Activated naive CD4-positive, alpha-beta T cell treated with anti-CD3 and anti-CD28 coated beads, Interleukin-2, amount 50 U/mL, for 16 hours (primary cell): ENCODE data around the gene NT5E.

Experiments used
- DNase-seq: peaks from one replicate; pipeline ENCODE4 v3.0.0-alpha.2; 2020

Gene NT5E

DNA sequence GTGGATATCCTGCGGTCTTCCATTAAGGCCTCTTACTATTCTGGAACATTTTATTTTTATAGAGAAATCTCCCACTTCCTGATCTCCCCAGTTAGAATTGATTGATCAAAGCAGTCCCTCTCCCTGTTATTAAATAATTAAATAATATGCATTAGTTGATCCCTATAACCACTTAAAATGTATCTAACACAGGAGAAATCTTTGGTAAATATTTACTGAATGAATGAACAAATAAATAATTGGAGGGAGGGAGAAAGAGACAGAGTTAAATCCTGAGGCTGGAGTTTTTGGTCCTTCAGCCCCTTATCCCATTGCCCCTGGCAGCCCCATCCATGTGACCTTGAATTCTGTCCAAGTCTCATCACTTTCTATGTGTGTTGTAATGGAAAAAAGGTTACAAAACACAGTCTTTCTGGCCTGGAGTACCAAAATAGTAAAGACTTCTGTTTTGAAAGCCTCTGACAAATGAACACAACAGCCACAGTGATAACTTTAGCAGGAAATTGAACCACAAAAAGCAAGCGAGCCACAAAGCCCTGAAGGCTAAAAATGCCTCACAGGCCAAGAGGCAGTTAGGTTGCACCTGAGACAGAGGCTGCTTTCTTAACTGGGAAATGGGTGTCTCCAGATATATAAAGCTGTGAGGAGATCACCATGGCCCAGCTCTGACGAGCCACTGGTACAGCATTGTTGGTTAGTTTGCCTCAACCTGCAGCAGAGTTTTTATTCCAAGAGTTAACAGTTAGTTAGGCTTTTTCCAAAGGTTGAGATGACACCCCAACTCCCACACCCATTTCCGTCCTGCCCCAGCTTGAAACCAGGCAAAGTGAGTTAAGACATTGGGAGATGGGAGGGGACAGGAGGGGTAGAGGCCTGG lies 11.3 kb downstream of the NT5E start:
- no peak for DNase-seq

DNA sequence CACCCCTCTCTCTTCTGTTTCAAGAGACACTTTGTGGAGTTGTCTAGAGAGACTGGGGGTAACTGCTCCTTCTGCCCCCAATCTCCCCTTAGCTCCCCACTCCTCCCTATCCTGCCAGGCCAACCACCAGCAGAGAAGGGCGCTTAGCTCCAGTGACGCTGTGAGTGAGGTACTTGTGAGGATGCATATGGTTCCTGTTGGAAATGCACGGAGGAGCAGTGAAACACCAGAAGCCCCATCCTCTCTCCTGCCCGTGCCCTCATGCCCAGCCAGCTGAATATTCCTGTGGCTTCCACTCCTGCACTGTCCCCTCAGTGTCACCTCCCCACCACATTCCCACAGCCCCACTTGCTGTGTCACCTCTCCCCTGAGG lies 11.9 kb downstream of the NT5E start:
- DNase-seq = no peak

DNA sequence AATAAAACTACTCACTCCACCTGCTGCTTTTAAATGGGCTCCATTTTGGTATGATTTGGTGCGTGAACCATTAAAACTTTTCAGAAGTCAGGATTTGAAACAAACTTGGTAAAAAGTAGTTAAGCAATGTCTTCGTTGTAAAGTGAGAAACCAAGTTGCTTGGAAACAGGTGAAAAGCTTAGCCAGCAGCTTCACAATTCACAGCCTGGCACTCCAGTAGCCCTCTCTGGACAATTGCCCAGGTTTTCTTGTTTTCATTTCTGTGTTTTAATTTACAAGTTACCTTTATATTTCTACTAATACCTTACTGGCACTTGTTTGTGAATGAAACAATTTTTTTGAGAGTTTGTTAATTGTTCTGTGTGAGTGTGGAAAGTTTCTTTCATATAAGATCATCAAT lies 12.8 kb downstream of the NT5E start:
- DNase-seq = no peak

DNA sequence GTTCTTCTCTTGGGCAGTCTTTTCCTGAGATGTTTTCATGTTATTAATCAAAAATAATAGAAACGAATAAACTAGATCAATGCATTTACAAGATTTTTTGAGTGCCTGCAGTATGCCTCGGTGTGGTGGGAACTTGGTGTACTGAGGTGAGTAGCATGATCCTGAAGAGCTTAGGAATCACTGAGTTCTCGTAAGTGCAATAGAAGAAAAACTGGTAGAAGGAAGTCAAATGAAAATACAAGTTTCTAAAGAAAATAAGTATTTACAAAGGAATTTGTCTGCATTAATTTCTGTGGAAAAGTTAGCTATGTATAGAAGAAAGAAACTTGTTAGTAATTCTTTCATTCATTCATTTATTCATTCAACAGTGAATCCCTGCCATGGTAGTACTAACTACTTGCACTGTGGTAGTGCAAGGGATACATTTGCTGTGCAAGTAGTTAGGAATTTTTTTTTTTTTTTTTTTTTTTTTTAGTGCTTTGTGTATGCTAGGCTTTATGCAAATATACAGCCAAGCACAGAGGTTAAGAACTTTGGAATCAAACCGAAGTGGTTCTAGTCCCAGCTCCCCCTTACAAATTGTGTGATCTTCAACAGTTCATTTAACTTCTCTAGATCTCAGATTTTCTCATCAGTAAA lies 13.9 kb downstream of the NT5E start:
- DNase-seq = no peak

DNA sequence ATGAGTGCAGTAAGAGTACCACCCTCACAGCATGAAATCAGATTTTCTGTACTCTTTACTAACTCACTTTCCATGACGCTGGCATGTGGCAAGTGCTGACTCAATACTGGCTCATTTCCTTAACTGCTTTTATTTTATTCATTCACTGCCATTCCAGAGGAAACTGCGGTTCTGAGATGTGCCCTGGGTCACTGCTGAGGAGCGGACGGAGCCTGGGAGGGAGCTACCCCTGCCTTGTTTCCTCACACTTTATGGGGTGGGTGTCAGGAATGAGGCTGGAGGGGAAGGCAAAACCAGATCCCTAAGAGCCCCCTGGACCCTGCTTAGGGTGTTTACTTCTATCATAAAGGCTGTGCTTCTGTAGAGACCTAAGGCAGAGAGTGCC lies 14.4 kb downstream of the NT5E start:
- peak; percentile 21 for DNase-seq

DNA sequence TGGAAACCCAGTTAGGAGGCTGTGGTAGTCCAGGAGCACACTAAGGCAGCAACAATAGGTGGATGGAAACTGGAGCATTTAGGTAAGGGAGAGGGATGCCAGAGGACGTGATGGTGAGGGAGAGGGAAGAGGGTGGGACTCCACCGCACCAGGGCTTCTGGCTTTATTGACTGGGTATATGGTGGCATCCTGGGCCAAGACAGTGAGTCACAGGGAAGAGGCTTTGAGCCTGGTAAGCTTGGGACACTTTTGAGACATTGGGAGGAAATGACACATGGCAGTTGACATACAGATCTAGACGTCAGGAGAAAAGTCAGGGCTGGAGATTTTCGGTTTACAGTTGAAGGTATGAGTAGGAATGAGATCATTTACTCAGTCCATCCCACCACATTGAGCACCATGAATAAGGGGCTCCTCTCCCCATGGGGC lies 14.9 kb downstream of the NT5E start:
- DNase-seq = no peak

DNA sequence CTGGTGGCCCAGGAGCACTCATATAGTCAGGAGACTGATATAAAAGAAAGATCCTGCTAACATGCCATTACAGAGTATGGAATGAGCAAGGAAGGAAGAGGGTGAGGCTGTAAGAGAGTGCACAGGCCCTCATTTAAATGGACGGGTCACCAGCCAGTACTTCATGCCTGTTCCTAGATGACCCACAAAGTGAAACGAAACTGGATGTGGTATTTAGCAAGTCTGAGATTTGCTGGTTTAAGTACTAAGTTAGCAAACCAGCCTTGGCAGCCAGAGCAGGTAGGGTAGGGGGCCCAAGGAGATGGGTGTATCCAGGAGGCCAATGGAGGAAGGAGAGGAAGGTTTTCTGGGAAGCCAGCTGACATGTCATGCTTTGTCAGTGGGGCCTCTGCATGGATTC lies 15.9 kb downstream of the NT5E start:
- no peak for DNase-seq

DNA sequence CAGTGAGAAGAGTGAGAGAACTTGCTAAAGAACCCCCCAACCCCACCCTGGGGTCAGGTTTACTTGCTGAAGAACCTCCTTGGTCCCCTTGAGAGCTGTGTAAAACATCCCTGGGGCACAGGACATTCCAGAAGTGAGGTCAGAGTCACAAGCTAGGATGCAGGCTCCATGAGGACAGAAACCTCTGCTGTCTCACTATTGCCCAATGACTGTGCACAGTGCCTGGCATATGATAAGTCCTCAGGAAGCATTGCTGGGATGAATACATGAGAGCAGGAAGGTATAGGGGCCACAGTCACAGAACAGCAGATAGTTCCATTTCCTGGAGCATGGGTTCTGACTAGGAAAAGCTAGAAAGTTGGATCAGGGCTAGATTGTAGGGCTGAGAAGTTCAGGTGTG lies 18.4 kb downstream of the NT5E start:
- no peak for DNase-seq

DNA sequence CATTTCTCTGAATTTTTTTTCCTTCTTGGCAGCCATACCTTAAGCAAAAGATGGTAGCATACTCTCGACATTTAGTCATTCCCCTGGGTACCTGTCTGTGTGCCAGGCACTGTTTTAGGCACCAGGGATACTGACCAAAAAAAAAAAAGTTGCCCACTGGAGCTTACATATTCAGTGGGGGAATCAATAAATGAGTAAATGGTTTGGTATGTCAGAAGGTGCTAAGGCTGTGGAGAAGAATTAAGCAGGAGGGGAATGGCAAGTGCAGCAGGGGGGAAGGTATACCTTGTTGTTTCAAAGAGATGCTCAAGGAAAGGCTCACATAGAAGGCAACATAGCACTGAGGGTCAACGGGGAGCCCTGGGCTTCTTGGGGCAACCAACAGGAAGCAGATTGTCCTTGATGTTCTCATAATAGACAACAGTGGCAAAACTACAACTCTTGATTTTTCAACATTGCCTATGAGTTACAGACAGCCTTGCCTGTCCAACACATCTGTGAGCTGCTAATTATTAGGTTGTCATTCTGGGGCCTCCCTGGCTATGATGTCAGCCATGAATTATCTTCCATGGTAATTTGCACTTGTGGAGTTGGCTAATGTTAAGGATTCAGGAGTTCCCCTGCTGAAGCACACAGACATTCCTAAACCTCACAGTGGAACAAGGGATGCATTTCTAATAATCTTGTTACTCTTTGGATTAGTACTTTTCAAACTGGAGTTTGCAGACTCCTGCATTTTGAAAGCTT lies 19.6 kb downstream of the NT5E start:
- no peak for DNase-seq

DNA sequence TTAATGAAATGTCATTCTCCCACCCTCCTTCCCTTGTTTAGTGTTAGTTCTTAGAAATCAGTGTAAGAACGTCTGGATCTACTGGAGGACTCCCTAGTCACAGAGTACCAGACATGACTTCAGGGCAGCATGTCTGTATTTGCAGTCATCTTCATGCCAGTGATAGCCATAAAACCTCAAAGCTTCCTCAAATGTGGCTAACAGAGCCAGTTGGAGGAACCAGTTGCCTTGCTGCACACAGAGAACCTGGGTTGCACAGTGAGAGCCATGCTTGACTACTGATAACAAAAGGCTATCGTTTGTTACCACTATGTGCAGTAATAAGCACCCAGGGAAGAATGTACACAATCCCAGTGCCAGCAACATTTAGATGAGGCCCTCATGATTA lies 20.1 kb downstream of the NT5E start:
- no peak for DNase-seq

DNA sequence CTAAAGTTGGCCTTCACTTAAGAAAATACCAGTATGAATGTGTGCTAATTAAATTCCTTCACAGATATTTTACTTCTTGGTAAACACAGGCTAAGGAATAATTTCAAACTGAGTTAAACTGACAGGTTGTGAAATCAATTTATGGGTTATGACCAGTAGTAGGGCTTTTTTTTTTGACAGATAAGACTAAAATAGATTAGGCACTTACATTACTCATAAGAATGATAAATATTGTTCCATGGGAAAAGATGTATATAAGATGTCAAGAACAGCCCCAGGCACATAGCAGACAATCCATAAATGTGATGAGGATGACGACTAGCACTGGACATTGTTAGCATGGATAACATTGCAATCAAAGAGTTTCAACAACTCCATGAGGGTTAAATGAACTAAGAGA lies 22.9 kb downstream of the NT5E start:
- no peak for DNase-seq

DNA sequence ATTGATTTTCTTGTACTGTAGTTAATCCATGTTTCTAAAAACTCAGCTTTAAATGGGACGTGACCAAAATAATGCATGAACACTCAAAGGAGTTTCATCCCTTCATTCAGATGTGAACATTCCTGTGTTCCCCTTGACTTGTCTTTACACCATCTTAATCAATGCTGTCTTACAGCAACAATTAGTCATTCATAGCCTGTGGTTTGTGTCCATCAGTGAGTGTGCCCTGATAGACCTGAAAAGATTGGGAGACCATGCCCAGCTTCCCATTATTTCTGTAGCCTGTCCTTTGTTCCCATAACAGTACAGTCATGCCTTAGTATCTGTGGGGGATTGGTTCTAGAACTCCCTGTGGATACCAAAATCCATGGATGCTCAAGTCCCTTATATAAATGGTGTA lies 23.9 kb downstream of the NT5E start:
- DNase-seq = no peak

DNA sequence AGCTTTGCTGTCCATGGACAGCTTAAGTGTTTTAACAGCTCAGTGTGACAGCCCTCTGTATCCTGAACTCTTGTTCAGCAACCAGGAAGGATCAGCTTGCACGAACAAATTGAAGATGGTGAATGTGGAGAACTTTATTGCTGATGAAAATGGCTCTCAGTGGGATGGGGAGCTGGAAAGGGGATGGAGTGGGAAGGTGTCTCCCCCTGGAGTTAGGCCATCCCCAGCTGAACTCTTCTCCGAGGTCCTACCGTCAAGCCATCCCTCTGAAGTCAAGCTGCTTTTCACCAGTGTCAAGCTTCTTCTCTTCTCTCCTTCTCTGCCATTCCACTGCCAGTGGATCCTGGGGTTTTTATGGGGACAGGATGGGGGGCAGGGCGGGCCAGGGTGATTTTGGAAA lies 26.6 kb downstream of the NT5E start:
- no peak for DNase-seq

DNA sequence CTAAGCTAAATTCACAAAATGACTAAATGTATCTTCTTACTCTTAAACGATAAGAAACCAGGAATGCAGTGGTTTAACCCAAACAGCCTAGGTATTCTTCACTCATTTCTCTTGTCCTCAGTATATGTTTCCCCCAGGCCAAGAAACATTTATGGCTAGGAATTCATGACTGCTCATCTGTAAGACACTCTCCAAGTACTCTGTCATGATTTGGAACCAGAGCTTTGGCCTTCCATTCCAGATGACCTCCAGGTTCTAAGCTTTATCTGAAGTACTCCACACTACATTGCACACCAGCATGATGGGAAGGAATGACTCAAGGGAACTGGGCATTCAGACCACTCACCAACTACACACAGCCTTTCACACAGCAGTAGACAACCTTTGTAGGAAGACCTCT lies 29.3 kb downstream of the NT5E start:
- DNase-seq = no peak

DNA sequence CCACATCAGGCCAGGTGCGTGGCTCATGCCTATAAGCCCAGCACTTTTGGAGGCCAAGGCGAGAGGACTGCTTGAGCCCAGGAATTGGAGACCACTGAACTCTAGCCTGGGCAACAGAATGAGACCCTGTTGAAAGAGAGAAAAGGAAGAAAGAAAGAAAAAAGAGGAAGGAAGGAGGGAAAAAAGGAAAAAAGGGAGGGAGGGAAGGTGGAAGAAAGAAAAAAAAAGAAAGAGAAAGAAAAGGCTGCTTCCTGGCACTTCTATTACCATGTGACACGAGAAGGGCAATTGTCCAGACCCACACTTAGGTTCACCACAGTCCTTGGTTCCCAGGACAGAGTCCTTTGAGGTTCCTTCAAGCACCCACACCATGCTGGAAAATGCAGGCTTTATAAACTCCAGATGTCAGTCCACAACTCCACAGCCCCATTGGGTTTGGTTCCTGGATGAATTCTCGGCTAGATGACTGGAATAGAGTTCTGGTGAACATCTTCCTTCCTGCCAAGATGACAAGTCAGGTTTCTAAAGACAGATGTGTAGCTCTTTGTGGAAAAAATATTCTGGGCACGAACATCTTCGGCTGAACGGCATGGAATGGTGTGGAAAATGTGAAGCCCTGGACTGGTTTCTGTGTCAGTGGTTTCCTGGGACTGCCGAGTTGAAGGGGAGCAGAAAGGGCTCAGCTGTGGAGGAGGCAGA lies 32.5 kb downstream of the NT5E start:
- DNase-seq = no peak

DNA sequence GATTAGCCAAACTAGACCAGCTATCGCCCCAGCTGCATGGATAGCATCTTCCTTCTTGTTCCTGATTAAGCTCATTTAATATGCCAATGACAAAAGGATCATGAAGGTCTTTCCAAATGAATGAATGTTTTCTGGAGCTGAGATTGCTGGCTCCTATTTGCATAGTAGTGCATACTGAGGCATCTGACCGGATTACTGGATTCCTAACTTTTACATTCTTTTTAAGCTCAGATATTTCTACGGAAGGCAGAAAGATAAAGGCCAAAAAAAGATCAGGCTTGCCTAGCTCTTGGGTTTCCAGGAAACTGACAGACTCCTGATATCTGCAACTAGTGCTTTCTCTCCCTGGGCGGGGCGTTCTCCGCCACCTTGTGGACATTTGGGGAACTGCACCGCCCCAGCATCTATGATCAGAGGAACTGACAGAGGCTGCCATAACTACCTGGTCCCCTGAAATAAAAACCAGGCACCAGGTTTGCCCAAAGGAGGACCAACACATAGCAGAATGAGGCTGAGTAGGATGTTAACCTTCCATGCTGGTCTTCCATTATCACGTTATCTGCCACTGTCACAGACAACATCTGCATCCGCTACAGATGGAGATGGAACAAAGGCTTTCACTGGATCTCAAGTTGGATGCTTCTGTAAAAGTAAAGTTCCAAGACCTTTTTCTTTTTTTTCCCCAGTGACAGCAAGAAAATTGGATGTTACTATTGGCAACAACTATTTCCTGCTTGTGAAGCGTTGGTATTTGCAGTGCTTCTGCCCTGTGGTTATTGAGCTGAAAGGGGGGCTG lies 33.2 kb downstream of the NT5E start:
- peak; percentile 79 for DNase-seq

DNA sequence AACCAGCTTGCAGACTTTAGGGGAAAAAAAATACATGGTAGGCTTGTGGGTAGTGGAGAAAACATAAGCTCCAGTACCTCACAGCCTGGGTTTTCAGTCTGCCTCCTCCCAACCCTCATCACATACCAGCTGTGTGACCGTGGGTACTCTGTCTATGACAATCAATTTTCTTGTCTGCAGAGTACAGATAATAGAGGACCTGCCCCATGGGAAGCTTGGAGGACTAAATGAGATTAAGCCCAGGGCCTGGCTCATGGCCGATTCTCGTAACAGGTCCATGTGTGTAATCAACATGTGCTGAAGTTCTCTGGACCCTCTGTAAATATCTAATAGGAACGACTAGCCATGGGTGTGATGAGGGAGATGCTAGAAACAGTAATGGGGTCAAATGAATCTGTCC lies 34.0 kb downstream of the NT5E start:
- DNase-seq = no peak

DNA sequence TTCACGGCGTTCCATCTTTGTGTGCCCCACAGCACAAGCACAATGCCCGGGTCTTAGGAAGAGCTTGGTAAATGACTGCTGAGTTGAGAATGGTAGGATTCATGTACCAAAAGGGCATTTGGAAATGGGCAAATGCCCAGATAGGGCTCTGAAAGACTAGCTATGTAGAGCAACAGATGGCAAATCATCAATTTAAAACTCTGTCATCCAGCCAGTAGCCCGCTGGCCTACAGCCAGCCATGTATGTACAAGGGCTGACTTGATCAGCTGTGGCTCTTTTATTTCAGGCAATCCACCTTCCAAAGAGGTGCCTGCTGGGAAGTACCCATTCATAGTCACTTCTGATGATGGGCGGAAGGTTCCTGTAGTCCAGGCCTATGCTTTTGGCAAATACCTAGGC lies 35.1 kb downstream of the NT5E start:
- DNase-seq = no peak

DNA sequence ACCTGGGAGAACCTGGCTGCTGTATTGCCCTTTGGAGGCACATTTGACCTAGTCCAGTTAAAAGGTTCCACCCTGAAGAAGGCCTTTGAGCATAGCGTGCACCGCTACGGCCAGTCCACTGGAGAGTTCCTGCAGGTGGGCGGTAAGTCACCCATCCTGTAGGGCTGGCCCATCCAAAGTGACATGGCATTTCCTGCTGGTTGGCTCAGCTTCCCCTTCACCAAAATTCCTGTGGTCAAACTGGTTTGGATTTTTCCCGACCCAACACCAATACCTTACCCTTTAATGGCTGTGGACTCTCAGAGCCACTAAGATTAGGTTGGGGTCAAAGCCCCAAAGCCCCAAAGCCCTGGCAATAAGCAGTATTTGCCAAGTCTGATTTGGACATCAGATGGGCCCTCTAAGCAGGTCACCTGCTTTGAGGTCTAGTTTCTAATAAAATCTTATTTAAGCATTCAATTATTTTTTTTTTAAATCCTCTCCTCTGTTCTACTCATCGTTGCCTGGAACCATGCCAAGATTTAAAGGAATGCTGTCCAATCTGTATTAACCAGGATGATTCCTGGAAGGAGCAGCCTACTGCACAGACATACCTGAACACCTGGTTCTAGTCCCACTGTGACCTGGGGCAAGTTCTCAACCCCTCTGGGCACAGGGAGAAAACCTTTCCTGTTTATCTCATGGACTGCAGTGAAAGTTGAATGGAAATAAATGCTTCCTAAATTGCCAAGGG lies 40.8 kb downstream of the NT5E start:
- DNase-seq = no peak

DNA sequence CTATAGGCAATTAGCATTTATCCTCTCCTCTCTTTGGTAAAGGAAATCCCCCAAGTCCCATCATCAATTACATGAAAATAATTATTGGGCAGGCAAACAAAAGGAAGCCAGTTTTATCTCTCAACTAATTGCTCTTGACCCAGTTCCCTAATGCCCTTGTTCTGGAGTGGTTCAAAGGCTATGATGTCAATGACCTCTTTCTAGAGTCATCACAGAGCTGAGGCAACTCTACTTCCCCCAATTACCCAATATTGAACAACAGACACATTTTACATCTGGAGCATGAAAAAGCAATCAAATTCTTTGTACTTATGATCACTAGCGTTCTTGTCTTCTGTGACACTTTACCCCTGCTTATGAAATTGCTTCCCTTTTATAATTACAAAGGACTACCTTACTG lies 43.5 kb downstream of the NT5E start:
- no peak for DNase-seq
